ENCODE results near the gene SELENOM.

The SELENOM gene

DNA sequence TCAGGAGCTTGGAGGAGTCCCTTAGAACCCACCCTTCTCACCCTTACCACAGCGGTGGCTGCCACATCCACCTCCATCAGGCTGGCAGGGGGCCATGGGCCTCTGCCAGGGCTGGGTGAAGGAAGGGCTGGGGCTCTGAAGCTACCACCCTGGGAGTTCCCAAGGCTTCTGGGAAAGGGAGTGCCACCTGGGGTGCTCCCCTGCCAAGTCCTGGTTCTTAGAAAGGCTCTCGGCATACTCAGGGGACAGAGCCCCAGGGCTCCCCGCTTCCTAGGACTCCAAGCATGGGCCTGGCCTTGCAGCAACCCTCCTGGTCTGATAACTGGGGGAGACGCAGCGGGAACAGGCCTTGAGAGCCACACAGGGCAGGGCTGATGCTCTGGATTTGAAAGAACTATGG is 33.4 kb upstream of the SELENOM start:
- no peak overlapping the region for H3K4me2 ChIP-seq (ENCODE audit: low read length)
- H3F3A ChIP-seq (ENCODE audit: control insufficient read depth, insufficient read depth): no peaks in the 10 kb centered on the region
- no peaks in the 10 kb centered on the region for H3K36me3 ChIP-seq (ENCODE audit: control insufficient read depth, low read length)
- H3K79me2 ChIP-seq (ENCODE audit: control insufficient read depth, low read length): no peaks in the 10 kb centered on the region
- no peak for TF ChIP-seq EZH2phosphoT487 (IDR thresholded peaks at IDR 0.05; ENCODE audit: borderline replicate concordance, low read length)
- no peak for TF ChIP-seq CTCF (IDR thresholded peaks at IDR 0.05; ENCODE audit: low read depth, low read length, poor library complexity, severe bottlenecking)
- H3K4me3 ChIP-seq (ENCODE audit: low read length): no peak overlapping the region
- no peak overlapping the region for H3K27ac ChIP-seq (ENCODE audit: low read depth, low read length)
- H4K20me1 ChIP-seq (ENCODE audit: control insufficient read depth, insufficient read depth, low read depth, low read length): no peaks in the 10 kb centered on the region
- H3K4me1 ChIP-seq (ENCODE audit: control insufficient read depth, low read length): no peaks in the 10 kb centered on the region
- H3K9me2 ChIP-seq (replicated peaks; ENCODE audit: control insufficient read depth, low read length): no peaks in the 10 kb centered on the region
- H3K9me3 ChIP-seq (ENCODE audit: control insufficient read depth, insufficient read depth, low read length): no peaks in the 10 kb centered on the region
- peaks cover 2% of the 10 kb centered on the region; the same call in 1 of the 2 replicates for H3K27me3 ChIP-seq (ENCODE audit: control insufficient read depth, low read length)

DNA sequence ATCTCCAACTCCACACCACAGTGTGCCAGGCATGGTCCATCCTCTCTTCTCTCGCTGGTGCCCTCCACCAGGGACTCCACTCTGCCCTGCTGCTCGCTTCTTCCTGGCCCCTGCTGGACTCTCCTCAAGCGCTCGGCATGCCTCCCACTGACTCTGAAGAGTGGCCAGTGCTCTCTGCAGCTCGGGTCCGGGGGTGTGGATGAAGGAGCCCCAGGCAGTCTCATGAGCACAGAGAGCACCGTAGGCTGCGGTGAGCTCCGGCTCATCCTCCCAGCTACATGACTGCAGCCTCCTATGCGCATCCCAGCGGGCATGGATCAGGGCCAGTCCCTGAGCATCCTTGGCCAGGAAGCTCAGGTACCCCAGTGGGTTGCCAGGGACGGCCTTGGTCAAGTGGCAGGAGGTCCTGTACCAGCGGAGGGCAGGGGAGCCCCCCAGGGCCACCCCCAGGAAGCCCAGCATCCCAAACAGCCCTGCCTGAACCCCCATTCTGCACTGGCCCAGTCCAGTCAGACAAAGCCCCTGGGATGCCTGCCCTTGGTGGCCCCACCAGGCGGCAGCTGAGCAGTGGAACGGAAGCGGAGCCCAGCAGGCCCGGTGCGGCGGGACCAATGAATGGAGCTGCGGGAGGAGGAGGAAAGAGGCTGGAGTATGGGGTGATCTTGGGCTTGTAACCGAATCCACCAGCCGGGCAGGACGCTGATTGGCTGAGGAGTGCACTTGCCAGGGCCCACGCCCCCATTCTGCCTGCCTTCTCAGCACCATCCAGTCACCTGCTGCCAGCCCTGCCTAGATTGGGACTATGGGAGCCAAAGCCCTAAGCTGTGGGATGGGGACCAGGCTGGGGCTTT is 32.7 kb upstream of the SELENOM start, which contains the start of gene PLA2G3:
Gene PLA2G3 (minus strand): TSS at position 643 of the 851 bp plus-strand sequence. CDS start 154 bp downstream, at position 489.
- H3K27ac ChIP-seq (ENCODE audit: low read depth, low read length): no peak within 1 kb of the TSS

GRCh38 chr22:31139066-31139465 is 31.7 kb upstream of the SELENOM start:
- Histone ChIP-seq H3K36me3 (ENCODE audit: control insufficient read depth, low read length) (no peaks in the 10 kb centered on the region), H3K4me2 (ENCODE audit: low read length) (no peak overlapping the region), H3K4me1 (ENCODE audit: control insufficient read depth, low read length) (no peaks in the 10 kb centered on the region), H3K4me3 (ENCODE audit: low read length) (no peak overlapping the region), H3K27ac (ENCODE audit: low read depth, low read length) (no peak overlapping the region), H3K9me2 (replicated peaks; ENCODE audit: control insufficient read depth, low read length) (no peaks in the 10 kb centered on the region), H4K20me1 (ENCODE audit: control insufficient read depth, insufficient read depth, low read depth, low read length) (no peaks in the 10 kb centered on the region), H3K9me3 (ENCODE audit: control insufficient read depth, insufficient read depth, low read length) (no peaks in the 10 kb centered on the region), H3F3A (ENCODE audit: control insufficient read depth, insufficient read depth) (no peaks in the 10 kb centered on the region), H3K27me3 (ENCODE audit: control insufficient read depth, low read length) (peaks cover 2% of the 10 kb centered on the region; the same call in 1 of the 2 replicates), H3K79me2 (ENCODE audit: control insufficient read depth, low read length) (no peaks in the 10 kb centered on the region)
- TF ChIP-seq EZH2phosphoT487 (IDR thresholded peaks at IDR 0.05; ENCODE audit: borderline replicate concordance, low read length): no peak

More for the DNA sequence above, 32.7 kb upstream of the SELENOM start, which contains the start of gene PLA2G3:
- Histone ChIP-seq H3K4me1 (ENCODE audit: control insufficient read depth, low read length) (no peaks in the 10 kb centered on the region), H3K36me3 (ENCODE audit: control insufficient read depth, low read length) (no peaks in the 10 kb centered on the region), H3F3A (ENCODE audit: control insufficient read depth, insufficient read depth) (no peaks in the 10 kb centered on the region), H3K79me2 (ENCODE audit: control insufficient read depth, low read length) (no peaks in the 10 kb centered on the region), H4K20me1 (ENCODE audit: control insufficient read depth, insufficient read depth, low read depth, low read length) (no peaks in the 10 kb centered on the region), H3K27me3 (ENCODE audit: control insufficient read depth, low read length) (peaks cover 2% of the 10 kb centered on the region; the same call in 1 of the 2 replicates), H3K4me2 (ENCODE audit: low read length) (no peak within 1 kb of the TSS), H3K9me2 (replicated peaks; ENCODE audit: control insufficient read depth, low read length) (no peaks in the 10 kb centered on the region), H3K9me3 (ENCODE audit: control insufficient read depth, insufficient read depth, low read length) (no peaks in the 10 kb centered on the region), H3K4me3 (ENCODE audit: low read length) (no peak within 1 kb of the TSS)
- TF ChIP-seq EZH2phosphoT487 (IDR thresholded peaks at IDR 0.05; ENCODE audit: borderline replicate concordance, low read length) (no peak), CTCF (IDR thresholded peaks at IDR 0.05; ENCODE audit: low read depth, low read length, poor library complexity, severe bottlenecking) (no peak)

- Histone ChIP-seq H3K36me3 (ENCODE audit: control insufficient read depth, low read length) (no peaks in the 10 kb centered on the region), H4K20me1 (ENCODE audit: control insufficient read depth, insufficient read depth, low read depth, low read length) (no peaks in the 10 kb centered on the region), H3K79me2 (ENCODE audit: control insufficient read depth, low read length) (no peaks in the 10 kb centered on the region), H3K4me3 (ENCODE audit: low read length) (no peak overlapping the region), H3F3A (ENCODE audit: control insufficient read depth, insufficient read depth) (no peaks in the 10 kb centered on the region), H3K4me1 (ENCODE audit: control insufficient read depth, low read length) (no peaks in the 10 kb centered on the region), H3K9me3 (ENCODE audit: control insufficient read depth, insufficient read depth, low read length) (no peaks in the 10 kb centered on the region), H3K27me3 (ENCODE audit: control insufficient read depth, low read length) (0 out of 2 replicates have a peak, but pooled peaks cover 2% of the 10 kb centered on the region), H3K4me2 (ENCODE audit: low read length) (no peak overlapping the region), H3K9me2 (replicated peaks; ENCODE audit: control insufficient read depth, low read length) (no peaks in the 10 kb centered on the region), H3K27ac (ENCODE audit: low read depth, low read length) (no peak overlapping the region)
- TF ChIP-seq CTCF (IDR thresholded peaks at IDR 0.05; ENCODE audit: low read depth, low read length, poor library complexity, severe bottlenecking) (no peak), EZH2phosphoT487 (IDR thresholded peaks at IDR 0.05; ENCODE audit: borderline replicate concordance, low read length) (no peak)
These were observed 30.8 kb upstream of the SELENOM start for GRCh38 chr22:31138126-31138525.

All from DOHH2 (cell line).